Tibial nerve (tissue), 4 donors: ENCODE results near the gene ZNF438. TPM values are rescaled to one million over a fixed set of nuclear protein-coding genes. Genes with fewer than 3 reads are reported as not detected.
"Not testable (repeated sequence)": the region's sequence is repeated elsewhere in the genome, so short reads cannot be mapped to it uniquely, and the experiment has no call there.

Experiments used
- DNase-seq, 2 donors: peaks; one replicate each; pipeline ENCODE4 v3.0.0-alpha.2; 2019; ENCODE audit warnings: low spot score in 2 of 2
- H3K27ac ChIP-seq, 4 donors: fragments of 200-600 bp; sonication (generic) in 3 of 4; one replicate each; pipeline ENCODE4 v1.5.1; 2017 to 2019; ENCODE audit warnings: mild to moderate bottlenecking in 1 of 4
- H3K27me3 ChIP-seq, 2 donors: fragments of 200-600 bp; sonication (generic) in 1 of 2; one replicate each; pipeline versions ENCODE4 v1.5.1 to v1.6.0; 2017 to 2019
- H3K36me3 ChIP-seq, 3 donors: fragments of 200-600 bp; sonication (generic); one replicate each; pipeline ENCODE4 v1.5.1; 2018 to 2019
- H3K4me1 ChIP-seq, 4 donors: fragments of 200-600 bp; sonication (generic) in 3 of 4; one replicate each; pipeline ENCODE4 v1.5.1; 2017 to 2019
- H3K4me3 ChIP-seq, 4 donors: fragments of 200-600 bp; sonication (generic) in 3 of 4; one replicate each; pipeline ENCODE4 v1.5.1; 2017 to 2019; ENCODE audit warnings: mild to moderate bottlenecking in 1 of 4, moderate library complexity in 1 of 4
- H3K9me3 ChIP-seq, 4 donors: fragments of 200-600 bp; sonication (generic) in 3 of 4; one replicate each; pipeline ENCODE4 v1.5.1; 2017 to 2019
- EP300 ChIP-seq, 2 donors: sonication (generic); formaldehyde crosslinking; IDR thresholded peaks; one replicate each; pipeline ENCODE4 v1.6.1; 2017; ENCODE audit warnings: antibody characterized with exemption in 2 of 2, mild to moderate bottlenecking in 1 of 2
- POLR2A ChIP-seq, 2 donors: fragments of 450-650 bp; IDR thresholded peaks; one replicate each; pipeline ENCODE4 v1.6.1; 2017; ENCODE audit warnings: antibody characterized with exemption in 2 of 2, mild to moderate bottlenecking in 2 of 2, moderate library complexity in 2 of 2
- WGBS, 2 donors: methylation state at CpG; one replicate each; pipeline ENCODE4 v1.1.5; 2018; 5-methylcytosine and 5-hydroxymethylcytosine counted together
- total RNA-seq, 4 donors: library from RNA; depleted of rRNA; stranded (reverse); fragments of >200 nt; gene quantifications; one replicate each; pipeline ENCODE4 v1.1.0, GENCODE V29; 2016
- TF ChIP-seq, protein P1 (sequence below), 5 experiments: fragments of 200-600 bp in 3 of 5; fragments of 450-650 bp in 2 of 5; sonication (generic) in 3 of 5; IDR thresholded peaks; one replicate each; pipeline ENCODE4 v1.5.1; 2016 to 2019; ENCODE audit warnings: antibody characterized with exemption in 5 of 5, mild to moderate bottlenecking in 3 of 5, moderate library complexity in 2 of 5

The ZNF438 gene
- total RNA-seq, 4 donors from 2014 or later = 10.8 to 26.5 (median 19.7) TPM

GRCh38 chr10:31051703-31052102, 20.0 kb upstream of the ZNF438 start:
- no peaks in the 10 kb centered on the region for H3K36me3 ChIP-seq
- DNase-seq = no peak
- H3K4me1 ChIP-seq = no peaks in the 10 kb centered on the region
- peaks cover 0 to 7% (median 2%) of the 10 kb centered on the region in 4 donors for H3K9me3 ChIP-seq
- no peaks in the 10 kb centered on the region for H3K27me3 ChIP-seq
- H3K4me3 ChIP-seq = no peak overlapping the region
- no peak overlapping the region for H3K27ac ChIP-seq
- TF ChIP-seq, protein P1, sequence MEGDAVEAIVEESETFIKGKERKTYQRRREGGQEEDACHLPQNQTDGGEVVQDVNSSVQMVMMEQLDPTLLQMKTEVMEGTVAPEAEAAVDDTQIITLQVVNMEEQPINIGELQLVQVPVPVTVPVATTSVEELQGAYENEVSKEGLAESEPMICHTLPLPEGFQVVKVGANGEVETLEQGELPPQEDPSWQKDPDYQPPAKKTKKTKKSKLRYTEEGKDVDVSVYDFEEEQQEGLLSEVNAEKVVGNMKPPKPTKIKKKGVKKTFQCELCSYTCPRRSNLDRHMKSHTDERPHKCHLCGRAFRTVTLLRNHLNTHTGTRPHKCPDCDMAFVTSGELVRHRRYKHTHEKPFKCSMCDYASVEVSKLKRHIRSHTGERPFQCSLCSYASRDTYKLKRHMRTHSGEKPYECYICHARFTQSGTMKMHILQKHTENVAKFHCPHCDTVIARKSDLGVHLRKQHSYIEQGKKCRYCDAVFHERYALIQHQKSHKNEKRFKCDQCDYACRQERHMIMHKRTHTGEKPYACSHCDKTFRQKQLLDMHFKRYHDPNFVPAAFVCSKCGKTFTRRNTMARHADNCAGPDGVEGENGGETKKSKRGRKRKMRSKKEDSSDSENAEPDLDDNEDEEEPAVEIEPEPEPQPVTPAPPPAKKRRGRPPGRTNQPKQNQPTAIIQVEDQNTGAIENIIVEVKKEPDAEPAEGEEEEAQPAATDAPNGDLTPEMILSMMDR (IDR thresholded peaks at IDR 0.05) = no peak
- TF ChIP-seq POLR2A (IDR thresholded peaks at IDR 0.05) (no peak), EP300 (IDR thresholded peaks at IDR 0.05) (no peak)
- 83 to 88% methylated on average over 4 of the region's 4 CpGs for WGBS, 2 donors

GRCh38 chr10:31042670-31043069, 11.0 kb upstream of the ZNF438 start:
- Histone ChIP-seq H3K27me3 (no peaks in the 10 kb centered on the region), H3K9me3 (peaks cover 0 to 5% (median 0%) of the 10 kb centered on the region in 4 donors), H3K4me1 (no peaks in the 10 kb centered on the region), H3K36me3 (no peaks in the 10 kb centered on the region), H3K4me3 (no peak overlapping the region), H3K27ac (no peak overlapping the region)
- WGBS, 2 donors = 70 to 77% methylated on average over 2 of the region's 2 CpGs
- no peak for DNase-seq
- TF ChIP-seq, protein P1 (IDR thresholded peaks at IDR 0.05) = no peak
- no peak for TF ChIP-seq EP300 (IDR thresholded peaks at IDR 0.05)
- no peak for TF ChIP-seq POLR2A (IDR thresholded peaks at IDR 0.05)

DNA sequence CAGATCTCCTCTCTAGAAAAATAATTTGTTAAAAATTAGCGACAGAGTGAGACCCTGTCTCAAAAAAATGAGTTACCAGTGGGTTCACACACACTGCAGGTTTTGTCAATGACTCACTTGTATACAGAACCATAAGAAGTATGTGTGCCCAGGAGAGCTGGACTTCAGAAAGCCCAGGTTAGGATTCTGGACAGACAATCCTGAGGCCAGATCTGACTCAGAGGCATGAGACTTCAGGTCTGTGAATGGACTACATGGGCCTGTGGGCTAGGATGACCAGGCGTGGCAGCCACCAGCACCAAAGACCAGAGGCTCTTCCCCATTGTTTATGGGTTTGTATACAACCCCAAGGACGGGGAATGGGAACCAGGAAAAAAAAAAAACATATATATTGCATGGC, 9.3 kb upstream of the ZNF438 start:
- H3K27me3 ChIP-seq = no peaks in the 10 kb centered on the region
- no peaks in the 10 kb centered on the region for H3K9me3 ChIP-seq
- H3K4me3 ChIP-seq = no peak overlapping the region
- no peaks in the 10 kb centered on the region for H3K4me1 ChIP-seq
- DNase-seq = no peak
- no peaks in the 10 kb centered on the region for H3K36me3 ChIP-seq
- WGBS, 2 donors = 83 to 92% methylated on average over 3 of the region's 3 CpGs
- no peak overlapping the region for H3K27ac ChIP-seq
- no peak for TF ChIP-seq EP300 (IDR thresholded peaks at IDR 0.05)
- TF ChIP-seq, protein P1 (IDR thresholded peaks at IDR 0.05) = no peak
- no peak for TF ChIP-seq POLR2A (IDR thresholded peaks at IDR 0.05)

- 56 to 73% methylated on average over 2 of the region's 2 CpGs for WGBS, 2 donors
- H3K4me3 ChIP-seq, H3K36me3 ChIP-seq, H3K27ac ChIP-seq, DNase-seq, H3K9me3 ChIP-seq, H3K4me1 ChIP-seq, H3K27me3 ChIP-seq: not testable (repeated sequence)
Observed at GRCh38 chr10:31039006-31039405, 7.3 kb upstream of the ZNF438 start.

DNA sequence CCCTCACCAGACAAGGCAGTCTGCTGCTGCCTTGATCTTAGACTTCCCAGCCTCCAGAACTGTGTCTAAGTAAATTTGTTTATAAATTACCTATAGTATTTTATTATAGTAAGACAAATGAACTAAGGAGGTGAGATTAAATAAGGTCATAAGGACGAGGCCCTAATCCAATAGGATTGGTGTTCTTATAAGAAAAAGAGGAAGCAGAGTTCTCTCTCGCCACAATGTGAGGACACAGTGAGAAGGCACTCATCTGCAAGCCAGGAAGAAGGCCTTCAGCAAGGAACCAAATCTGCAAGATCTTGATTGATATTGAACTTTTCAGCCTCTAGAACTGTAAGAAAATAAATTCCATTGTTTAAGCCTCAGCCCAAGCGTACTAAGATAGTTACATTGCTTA, 6.1 kb upstream of the ZNF438 start:
- no peaks in the 10 kb centered on the region for H3K9me3 ChIP-seq
- H3K36me3 ChIP-seq = no peaks in the 10 kb centered on the region
- H3K27ac ChIP-seq = no peak overlapping the region
- H3K27me3 ChIP-seq = no peaks in the 10 kb centered on the region
- TF ChIP-seq EP300 (IDR thresholded peaks at IDR 0.05) (no peak), POLR2A (IDR thresholded peaks at IDR 0.05) (no peak)
- H3K4me1 ChIP-seq = peaks cover 0 to 17% (median 0%) of the 10 kb centered on the region in 4 donors
- 93 to 95% methylated on average over 3 of the region's 3 CpGs for WGBS, 2 donors
- no peak overlapping the region for H3K4me3 ChIP-seq
- DNase-seq = no peak

- no peak overlapping the region for H3K4me3 ChIP-seq
- TF ChIP-seq, protein P1 (IDR thresholded peaks at IDR 0.05) = no peak
- TF ChIP-seq EP300 (IDR thresholded peaks at IDR 0.05) = no peak
- no peak for TF ChIP-seq POLR2A (IDR thresholded peaks at IDR 0.05)
- no peaks in the 10 kb centered on the region for H3K27me3 ChIP-seq
- peaks cover 0 to 18% (median under 1%) of the 10 kb centered on the region in 4 donors for H3K4me1 ChIP-seq
- no peaks in the 10 kb centered on the region for H3K9me3 ChIP-seq
- no peak for DNase-seq
- H3K27ac ChIP-seq = no peak overlapping the region
- 80 to 82% methylated on average over 4 of the region's 4 CpGs for WGBS, 2 donors
- H3K36me3 ChIP-seq = no peaks in the 10 kb centered on the region
Observed at GRCh38 chr10:31036209-31036608, 4.5 kb upstream of the ZNF438 start.
